ENCODE results near the gene SLC7A6OS.

Gene SLC7A6OS

GRCh38 chr16:68310774-68311511 is at the start of gene SLC7A6OS, which contains the start of gene PRMT7:
SLC7A6OS (minus strand) TSS chr16:68310946; CDS start chr16:68310926, 20 bp downstream.
PRMT7 (plus strand) TSS chr16:68311019; CDS start chr16:68315980, 4,961 bp downstream.
- DNase-seq: peak; percentile 59

- DNase-seq: no peak
Observed at GRCh38 chr16:68359398-68360191, 48.8 kb upstream of the SLC7A6OS start.

GRCh38 chr16:68358951-68359350 is 48.2 kb upstream of the SLC7A6OS start:
- no peak for DNase-seq

- no peak for DNase-seq
Observed at GRCh38 chr16:68357923-68358322, 47.2 kb upstream of the SLC7A6OS start.

GRCh38 chr16:68357521-68357922 is 46.8 kb upstream of the SLC7A6OS start:
- DNase-seq: no peak

- no peak for DNase-seq
Observed at GRCh38 chr16:68356919-68357286, 46.2 kb upstream of the SLC7A6OS start.

- DNase-seq: peak; percentile 19
Observed at GRCh38 chr16:68356249-68356918, 45.6 kb upstream of the SLC7A6OS start.

GRCh38 chr16:68355447-68356248 is 44.9 kb upstream of the SLC7A6OS start:
- DNase-seq: no peak

- no peak for DNase-seq
Observed at GRCh38 chr16:68354816-68355215, 44.1 kb upstream of the SLC7A6OS start.

GRCh38 chr16:68353366-68353765 is 42.6 kb upstream of the SLC7A6OS start:
- DNase-seq: no peak

- no peak for DNase-seq
Observed at GRCh38 chr16:68351991-68352431, 41.3 kb upstream of the SLC7A6OS start.

- no peak for DNase-seq
Observed at GRCh38 chr16:68351463-68351862, 40.7 kb upstream of the SLC7A6OS start.

GRCh38 chr16:68350813-68351350 is 40.1 kb upstream of the SLC7A6OS start:
- DNase-seq: no peak

GRCh38 chr16:68349838-68350410 is 39.2 kb upstream of the SLC7A6OS start:
- no peak for DNase-seq

- DNase-seq: no peak
Observed at GRCh38 chr16:68348639-68349445, 38.1 kb upstream of the SLC7A6OS start.

- DNase-seq: no peak
Observed at GRCh38 chr16:68347605-68348004, 36.9 kb upstream of the SLC7A6OS start.

GRCh38 chr16:68346892-68347480 is 36.2 kb upstream of the SLC7A6OS start:
- DNase-seq: no peak

- no peak for DNase-seq
Observed at GRCh38 chr16:68345958-68346635, 35.4 kb upstream of the SLC7A6OS start.

- no peak for DNase-seq
Observed at GRCh38 chr16:68345351-68345810, 34.6 kb upstream of the SLC7A6OS start.

- DNase-seq: no peak
Observed at GRCh38 chr16:68344252-68344651, 33.5 kb upstream of the SLC7A6OS start.
